A549 treated with AZD9567 at 1 μM for 4 hours (cell line): ENCODE data around the gene GPRIN1. TPM values are rescaled to one million over a fixed set of nuclear protein-coding genes. Genes with fewer than 3 reads are reported as not detected.

Experiments used
- total RNA-seq: library from RNA; stranded (reverse); fragments of 200-300 nt; extraction: Qiagen RNA extraction; gene quantifications from 5 replicates; pipeline ENCODE4 v1.2.3, GENCODE V29; 2022; ENCODE audit not compliant: insufficient read depth

Gene GPRIN1
- total RNA-seq: 8.5 to 11.1 TPM (median 10.4 TPM) in 5 replicates

DNA sequence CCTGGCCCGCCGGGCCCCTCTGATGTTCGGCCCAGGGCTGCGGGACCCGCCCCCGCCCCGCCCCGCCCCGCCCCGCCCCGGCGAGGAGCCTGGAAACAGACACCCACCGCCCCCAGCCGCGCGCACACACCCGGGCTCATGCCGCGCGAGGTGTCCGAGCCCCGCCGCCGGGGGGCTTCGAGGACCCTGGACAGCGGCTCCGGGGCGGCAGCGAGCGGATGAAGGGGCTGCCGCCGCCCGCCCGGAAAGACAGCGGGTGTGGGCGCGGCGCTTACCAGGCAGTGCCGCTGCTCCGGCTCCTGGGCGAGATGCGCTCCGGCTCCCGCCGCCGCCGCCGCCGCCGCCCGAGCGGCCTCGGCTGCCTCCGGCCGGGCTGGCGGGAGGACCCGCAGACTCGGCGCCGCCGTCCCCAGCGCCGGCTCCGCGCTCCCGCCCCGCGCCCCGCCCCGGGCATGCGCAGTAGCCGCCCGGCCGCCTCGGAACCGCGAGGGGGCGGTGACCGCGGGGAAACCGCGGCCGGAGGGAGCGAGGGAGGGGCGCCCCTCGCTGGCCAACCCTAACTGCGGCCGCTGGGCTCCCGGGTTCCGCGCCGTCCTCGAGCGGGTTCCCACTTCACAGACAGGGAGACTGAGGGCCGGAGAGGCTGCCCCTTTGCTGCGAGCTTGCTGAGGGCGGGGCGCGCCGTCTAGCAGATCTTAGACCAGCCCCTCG is at the start of gene GPRIN1:
Gene GPRIN1, minus strand, starts transcription at position 433 of the 711 bp plus-strand sequence. CDS start 10,322 bp downstream, outside the sequence.

DNA sequence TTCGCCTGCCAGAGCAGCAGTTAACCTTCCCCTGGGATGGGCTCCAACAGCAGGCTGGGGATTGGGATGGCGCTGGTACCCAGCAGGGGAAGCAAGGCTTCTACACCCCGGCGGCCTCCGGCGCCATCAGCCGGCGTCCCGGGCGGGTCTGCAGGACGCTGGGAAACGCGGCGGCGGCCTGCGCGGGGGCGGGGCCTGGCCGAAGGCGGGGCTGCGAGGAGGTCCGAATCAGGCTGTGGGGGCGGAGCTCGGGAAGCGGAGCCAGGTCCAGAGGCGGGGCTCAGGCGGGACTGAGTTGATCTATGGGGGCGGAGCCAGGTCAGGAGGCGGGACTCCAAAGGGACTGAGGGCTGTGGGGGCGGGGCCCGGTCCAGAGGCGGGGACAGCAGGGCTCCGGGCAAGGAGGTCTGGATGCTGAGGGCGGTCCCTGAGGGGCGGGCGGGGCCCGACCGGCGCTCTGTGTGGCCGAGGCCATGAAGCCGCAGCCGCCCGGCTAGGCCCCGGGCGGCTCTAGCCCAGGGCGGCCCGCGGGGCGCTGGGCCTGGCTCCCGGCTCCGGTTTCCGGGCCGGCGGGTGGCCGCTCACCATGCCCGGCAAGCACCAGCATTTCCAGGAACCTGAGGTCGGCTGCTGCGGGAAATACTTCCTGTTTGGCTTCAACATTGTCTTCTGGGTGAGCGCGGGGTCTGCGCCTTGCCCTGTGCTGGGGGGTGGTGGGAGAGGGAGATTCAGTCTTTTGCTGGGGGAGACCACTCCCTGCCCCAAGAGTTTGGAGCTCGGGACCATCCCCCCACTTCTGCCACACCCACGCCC is 37.3 kb upstream of the GPRIN1 start, which contains the start of gene TSPAN17:
Gene TSPAN17, plus strand, starts transcription at position 455 of the 813 bp plus-strand sequence. Its CDS starts 132 bp downstream, at position 587.

DNA sequence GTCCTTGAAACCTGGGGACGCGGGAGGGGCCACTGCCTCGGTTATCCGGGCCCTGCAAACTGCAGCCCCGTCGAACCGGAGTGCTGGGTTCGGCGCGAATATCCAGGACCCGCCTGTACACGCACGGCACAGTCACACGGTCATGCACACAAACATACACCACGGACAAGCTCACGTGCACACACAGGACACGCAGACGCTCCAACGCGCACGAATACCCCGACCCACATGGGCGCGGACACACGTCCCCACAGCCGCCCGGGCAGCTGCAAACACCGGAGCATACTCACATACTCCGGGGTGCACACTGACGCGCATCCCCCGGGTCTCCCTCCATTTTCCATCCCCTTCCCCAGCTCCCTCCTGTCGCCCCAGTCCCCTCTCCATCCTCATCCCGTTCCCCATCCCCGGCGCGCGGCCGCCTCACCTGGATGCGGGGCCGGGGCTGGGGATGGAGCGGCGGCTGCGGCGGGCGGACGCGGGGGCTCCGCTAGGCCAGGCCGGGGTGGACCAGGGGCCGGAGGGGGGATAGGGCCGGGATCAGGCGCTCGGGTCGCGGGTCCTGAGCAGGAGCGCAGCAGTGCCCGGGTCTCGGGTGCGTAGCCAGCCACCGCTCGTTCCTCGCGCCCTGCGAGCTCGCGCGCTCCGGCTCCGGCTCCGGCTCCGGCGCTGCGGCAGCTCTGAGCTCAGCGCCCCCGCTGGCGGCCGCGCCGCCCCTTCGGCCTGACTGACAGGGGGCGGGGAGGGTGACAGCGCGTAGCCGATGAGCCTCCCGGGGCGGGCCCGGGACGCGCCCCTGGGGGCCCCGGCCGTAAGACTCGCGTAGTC is 20.1 kb upstream of the GPRIN1 start, which contains the start of the genes EIF4E1B and SNCB:
Gene EIF4E1B, plus strand, starts transcription at position 823 of the 828 bp plus-strand sequence. CDS start 12,113 bp downstream, outside the sequence.
Gene SNCB, minus strand, starts transcription at position 682 of the 828 bp plus-strand sequence. CDS start 880 bp downstream, outside the sequence.

DNA sequence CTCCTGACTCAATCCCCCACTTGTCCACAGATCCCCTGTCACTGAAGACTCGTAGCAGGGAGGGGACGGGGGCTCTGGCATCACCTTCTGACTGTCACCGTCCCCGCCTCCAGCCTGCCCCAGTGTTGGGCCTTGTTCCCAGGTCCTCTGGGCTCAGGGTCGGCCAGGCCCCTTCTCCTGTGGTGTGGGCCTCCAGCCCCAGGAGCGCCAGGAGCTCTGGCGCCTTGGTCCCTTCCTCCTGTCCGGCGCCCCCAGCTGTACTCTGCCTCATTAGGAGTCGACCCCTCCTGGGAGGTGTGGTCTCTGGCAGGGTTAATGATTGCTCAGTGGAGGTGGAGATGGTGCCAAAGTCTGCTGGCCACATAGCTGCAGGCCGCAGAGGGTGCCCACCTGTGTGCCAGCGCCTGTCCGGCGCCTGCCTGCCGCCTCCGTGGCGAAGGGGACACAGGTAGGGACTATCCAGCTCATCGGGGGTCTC is 61.0 kb downstream of the GPRIN1 start, which contains the start of gene CDHR2:
Gene CDHR2, plus strand, starts transcription at position 376 of the 478 bp plus-strand sequence. CDS start 16,011 bp downstream, outside the sequence.

Other genes starting within 250 kb of the GPRIN1 start
- gene KIAA1191, start 248.4 kb downstream of the GPRIN1 start, total RNA-seq: 72.5 to 86.2 TPM (median 80.4 TPM) in 5 replicates
- gene ARL10, start 244.7 kb downstream of the GPRIN1 start, total RNA-seq: 0.26 to 1.00 TPM (median 0.38 TPM) in 4 of 5 replicates, not detected in the other
- gene NOP16, start 221.6 kb downstream of the GPRIN1 start, total RNA-seq: 95.4 to 136 TPM (median 124 TPM) in 5 replicates
- gene HIGD2A, start 221.4 kb downstream of the GPRIN1 start, total RNA-seq: 218 to 264 TPM (median 257 TPM) in 5 replicates
- 58.1 to 133 TPM (median 126 TPM) in 5 replicates for gene CLTB, start 193.6 kb downstream of the GPRIN1 start, total RNA-seq
- 44.6 to 51.6 TPM (median 46.6 TPM) in 5 replicates for gene FAF2, start 161.8 kb downstream of the GPRIN1 start, total RNA-seq
- gene RNF44, start 72.8 kb downstream of the GPRIN1 start, total RNA-seq: 22.2 to 35.8 TPM (median 31.3 TPM) in 5 replicates
- 0.05 to 0.13 TPM (median 0.08 TPM) in 4 of 5 replicates, not detected in the other for gene CDHR2, start 60.8 kb downstream of the GPRIN1 start, total RNA-seq
- gene SNCB, start 20.4 kb upstream of the GPRIN1 start, total RNA-seq: 0.63 to 1.1 TPM (median 1.1 TPM) in 4 of 5 replicates, not detected in the other
- not detected in 5 replicates for gene EIF4E1B, start 20.5 kb upstream of the GPRIN1 start, total RNA-seq
- gene TSPAN17, start 37.3 kb upstream of the GPRIN1 start, total RNA-seq: 44.0 to 65.1 TPM (median 62.1 TPM) in 5 replicates
- 0.26 to 0.46 TPM (median 0.43 TPM) in 4 of 5 replicates, not detected in the other for gene UNC5A, start 200.4 kb upstream of the GPRIN1 start, total RNA-seq